Measurements from ENCODE around the gene LIN28A. TPM values are rescaled to one million over a fixed set of nuclear protein-coding genes. Genes with fewer than 3 reads are reported as not detected.
"Not testable (repeated sequence)": the region's sequence is repeated elsewhere in the genome, so short reads cannot be mapped to it uniquely, and the experiment has no call there.

Gene LIN28A
- total RNA-seq, 4 donors from 2014 or later, result not detected

DNA sequence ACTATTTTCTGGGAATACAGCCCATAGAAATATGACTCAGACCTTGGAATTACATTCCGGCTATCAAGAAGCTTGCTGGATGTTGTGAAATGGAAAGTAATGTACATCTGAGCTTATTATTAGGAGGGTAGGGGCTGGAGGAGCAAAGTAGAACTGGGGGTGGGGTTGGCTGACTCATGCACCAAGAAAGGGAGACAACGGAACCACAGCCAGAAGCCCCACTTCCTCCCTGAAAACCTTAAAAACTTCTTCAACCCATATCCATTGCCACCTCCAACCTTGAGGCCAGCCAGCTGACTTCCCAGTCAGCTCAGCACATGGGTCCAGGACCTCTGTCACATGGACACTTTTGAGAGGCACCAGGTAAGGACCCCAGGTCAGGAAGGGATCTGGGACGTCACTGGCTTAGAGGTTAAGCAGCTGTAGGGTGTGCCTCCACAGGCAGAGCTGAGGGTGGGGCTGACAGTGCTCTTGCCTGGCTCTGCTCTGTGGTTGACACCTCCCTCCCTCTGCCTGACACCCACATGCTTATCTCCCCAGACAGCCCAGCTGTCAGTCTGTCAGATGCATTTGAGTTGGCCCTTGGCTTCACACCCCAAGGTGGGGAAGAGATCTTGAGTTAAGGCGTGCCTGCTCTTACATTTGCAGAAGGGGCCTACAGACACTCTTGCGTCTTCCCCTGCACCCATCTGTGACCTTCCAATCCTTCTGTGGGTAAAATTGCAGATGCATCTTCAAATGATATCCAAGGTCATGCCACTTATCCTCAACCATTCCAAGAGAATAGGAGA lies 32.3 kb upstream of the LIN28A start:
- WGBS, 2 donors (ENCODE audit: low coverage in 1 of 2), result 0 to 27% methylated on average over 1 to 4 of the region's 5 CpGs
- ATAC-seq, result peak; percentile 31

DNA sequence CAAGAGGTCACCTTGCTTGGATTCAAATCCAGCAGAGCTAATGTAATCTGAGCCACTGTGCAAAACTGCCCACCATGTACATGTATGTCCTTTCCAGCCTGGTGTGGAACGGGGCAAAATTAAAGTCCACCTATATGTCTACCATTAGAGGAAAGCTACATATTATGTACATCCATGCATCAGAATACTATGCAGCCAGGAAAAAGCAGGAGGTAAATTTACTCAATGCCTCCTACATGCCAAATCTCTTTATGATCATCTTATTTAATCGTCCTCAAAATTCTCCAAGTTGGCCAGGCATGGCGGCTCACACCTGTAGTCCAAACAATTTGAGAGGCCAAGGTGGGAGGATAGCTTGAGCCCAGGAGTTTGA lies 31.8 kb upstream of the LIN28A start:
- Histone ChIP-seq H3K27ac (no peak overlapping the region), H3K36me3 (no peaks in the 10 kb centered on the region), H3K27me3 (peaks cover 17% of the 10 kb centered on the region), H3K9me3 (no peaks in the 10 kb centered on the region), H3K4me1 (peaks cover 0 to 3% (median 0%) of the 10 kb centered on the region in 3 donors), H3K4me3 (no peak overlapping the region)
- WGBS, 2 donors (ENCODE audit: low coverage in 1 of 2), result 92 to 100% methylated on average over 2 of the region's 3 CpGs
- TF ChIP-seq POLR2A (IDR thresholded peaks at IDR 0.05), result no peak
- TF ChIP-seq EP300 (IDR thresholded peaks at IDR 0.05), result no peak
- TF ChIP-seq POLR2AphosphoS5 (IDR thresholded peaks at IDR 0.05), result no peak
- TF ChIP-seq CTCF (IDR thresholded peaks at IDR 0.05), result no peak
- no peak for ATAC-seq

More for the DNA sequence above, 32.3 kb upstream of the LIN28A start:
- H3K36me3 ChIP-seq, result no peaks in the 10 kb centered on the region
- TF ChIP-seq EP300 (IDR thresholded peaks at IDR 0.05), result no peak
- no peak for TF ChIP-seq CTCF (IDR thresholded peaks at IDR 0.05)
- no peak for TF ChIP-seq POLR2A (IDR thresholded peaks at IDR 0.05)
- TF ChIP-seq POLR2AphosphoS5 (IDR thresholded peaks at IDR 0.05), result peak; percentile 26
- H3K9me3 ChIP-seq, result no peaks in the 10 kb centered on the region
- no peak overlapping the region for H3K4me3 ChIP-seq
- H3K4me1 ChIP-seq, result peaks cover 0 to 3% (median 0%) of the 10 kb centered on the region in 3 donors
- no peak overlapping the region for H3K27ac ChIP-seq
- peaks cover 17% of the 10 kb centered on the region for H3K27me3 ChIP-seq

DNA sequence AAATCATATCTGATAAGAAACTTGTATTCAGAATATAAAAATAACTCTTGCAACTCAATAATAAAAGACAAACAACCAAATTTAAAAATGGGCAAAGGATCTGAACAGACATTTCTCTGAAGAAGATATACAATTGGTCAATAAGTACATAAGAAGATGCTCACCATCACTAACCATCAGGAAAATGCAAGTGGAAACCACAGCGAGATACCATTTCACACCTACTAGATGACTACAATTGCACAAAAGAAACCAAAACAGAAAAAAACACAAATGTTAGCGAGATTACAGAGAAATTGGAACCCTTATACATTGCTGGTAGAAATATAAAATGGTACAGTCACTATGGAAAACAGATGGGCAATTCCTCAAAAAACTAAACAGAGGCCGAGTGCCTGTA lies 26.5 kb upstream of the LIN28A start:
- WGBS, 2 donors (ENCODE audit: low coverage in 1 of 2), result 69 to 76% methylated on average over 2 to 3 of the region's 3 CpGs
- Histone ChIP-seq H3K9me3 (no peaks in the 10 kb centered on the region), H3K36me3 (no peaks in the 10 kb centered on the region), H3K4me3 (no peak overlapping the region), H3K27me3 (peaks cover 55% of the 10 kb centered on the region), H3K27ac (no peak overlapping the region), H3K4me1 (no peaks in the 10 kb centered on the region)
- ATAC-seq, result no peak
- no peak for TF ChIP-seq CTCF (IDR thresholded peaks at IDR 0.05)
- TF ChIP-seq POLR2AphosphoS5 (IDR thresholded peaks at IDR 0.05), result no peak
- no peak for TF ChIP-seq POLR2A (IDR thresholded peaks at IDR 0.05)
- TF ChIP-seq EP300 (IDR thresholded peaks at IDR 0.05), result no peak

GRCh38 chr1:26385063-26385462 lies 25.6 kb upstream of the LIN28A start:
- H3K27me3 ChIP-seq, result peaks cover 61% of the 10 kb centered on the region
- H3K27ac ChIP-seq, H3K4me1 ChIP-seq, H3K36me3 ChIP-seq, H3K9me3 ChIP-seq, H3K4me3 ChIP-seq, ATAC-seq: not testable (repeated sequence)
- 70 to 81% methylated on average over 2 to 3 of the region's 3 CpGs for WGBS, 2 donors (ENCODE audit: low coverage in 1 of 2)

DNA sequence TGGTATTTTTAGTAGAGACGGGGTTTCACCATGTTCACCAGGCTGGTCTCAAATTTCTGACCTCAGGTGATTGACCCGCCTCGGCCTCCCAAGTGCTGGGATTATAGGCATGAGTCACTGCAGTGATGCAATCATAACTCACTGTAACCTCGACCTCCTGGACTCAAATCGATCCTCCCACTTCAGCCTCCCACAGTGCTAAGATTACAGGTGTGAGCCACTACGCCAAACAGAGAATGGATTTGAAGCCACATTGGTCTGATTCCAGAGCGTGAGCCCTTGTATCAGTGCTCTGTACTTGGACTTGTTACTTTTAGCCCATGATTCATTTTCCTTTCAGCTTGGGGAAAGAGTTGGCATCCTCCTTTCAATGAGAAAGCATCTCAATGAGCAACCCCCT lies 23.2 kb upstream of the LIN28A start:
- 73 to 79% methylated on average over 2 to 6 of the region's 7 CpGs for WGBS, 2 donors (ENCODE audit: low coverage in 1 of 2)
- H3K27ac ChIP-seq, result no peak overlapping the region
- no peak overlapping the region for H3K4me3 ChIP-seq
- H3K36me3 ChIP-seq, result no peaks in the 10 kb centered on the region
- peaks cover 62% of the 10 kb centered on the region for H3K27me3 ChIP-seq
- TF ChIP-seq POLR2A (IDR thresholded peaks at IDR 0.05), result no peak
- no peak for TF ChIP-seq CTCF (IDR thresholded peaks at IDR 0.05)
- no peak for TF ChIP-seq POLR2AphosphoS5 (IDR thresholded peaks at IDR 0.05)
- no peak for TF ChIP-seq EP300 (IDR thresholded peaks at IDR 0.05)
- no peak for ATAC-seq
- no peaks in the 10 kb centered on the region for H3K4me1 ChIP-seq
- H3K9me3 ChIP-seq, result no peaks in the 10 kb centered on the region

Measured in gastroesophageal sphincter (tissue), 4 donors.